Activated B cell treated with CpG ODN at 0.5 μM for 24 hours (primary cell): ENCODE data around the gene RAD51B. TPM values are rescaled to one million over a fixed set of nuclear protein-coding genes. Genes with fewer than 3 reads are reported as not detected.

ENCODE experiments used
- ATAC-seq: fragments of 200-7000 bp; cut with Tn5 transposase; one replicate; pipeline ENCODE4 v1.10.0; 2021; ENCODE audit warnings: low read depth, mild to moderate bottlenecking, moderate library complexity
- CTCF ChIA-PET: fragments of 350-600 bp; sonication (Branson Sonifier 250); formaldehyde crosslinking; loops from one replicate; lab custom pipeline; 2021; ENCODE audit warnings: antibody characterized with exemption; lab: Charles Lee
- POLR2A ChIA-PET: fragments of 350-600 bp; sonication (Branson Sonifier 250); formaldehyde crosslinking; loops from one replicate; lab custom pipeline; 2021; ENCODE audit warnings: antibody characterized with exemption; lab: Charles Lee
- DNase-seq: peaks from one replicate; pipeline ENCODE4 v3.0.0; 2022
- H3K27ac Mint-ChIP-seq: one replicate; pipeline ENCODE4 v1.8.0; 2020; ENCODE audit warnings: mixed read lengths
- H3K27me3 Mint-ChIP-seq: one replicate; pipeline ENCODE4 v1.8.0; 2021; ENCODE audit warnings: mixed read lengths
- H3K36me3 Mint-ChIP-seq: one replicate; pipeline ENCODE4 v1.8.0; 2021; ENCODE audit warnings: low read depth, mixed read lengths
- H3K4me1 Mint-ChIP-seq: one replicate; pipeline ENCODE4 v1.8.0; 2021; ENCODE audit warnings: mixed read lengths
- H3K4me3 Mint-ChIP-seq: one replicate; pipeline ENCODE4 v1.8.0; 2020; ENCODE audit warnings: mild to moderate bottlenecking, mixed read lengths
- H3K9me3 Mint-ChIP-seq: one replicate; pipeline ENCODE4 v1.8.0; 2020; ENCODE audit warnings: mixed read lengths
- CTCF ChIP-seq: fragments of 200-600 bp; IDR thresholded peaks from one replicate; pipeline ENCODE4 v1.8.0; 2022; ENCODE audit warnings: antibody characterized with exemption, mild to moderate bottlenecking
- intact Hi-C: fragments of 100-400 bp; cut with micrococcal nuclease; formaldehyde crosslinking; loops from one replicate; pipeline ENCODE4 v1.15.1; 2024
- total RNA-seq: library from RNA; stranded (reverse); gene quantifications from 2 replicates; pipeline ENCODE4 v1.2.3, GENCODE V29; 2022

RAD51B gene
- total RNA-seq, 1 donor from 2014 or later = 53.9 TPM

DNA sequence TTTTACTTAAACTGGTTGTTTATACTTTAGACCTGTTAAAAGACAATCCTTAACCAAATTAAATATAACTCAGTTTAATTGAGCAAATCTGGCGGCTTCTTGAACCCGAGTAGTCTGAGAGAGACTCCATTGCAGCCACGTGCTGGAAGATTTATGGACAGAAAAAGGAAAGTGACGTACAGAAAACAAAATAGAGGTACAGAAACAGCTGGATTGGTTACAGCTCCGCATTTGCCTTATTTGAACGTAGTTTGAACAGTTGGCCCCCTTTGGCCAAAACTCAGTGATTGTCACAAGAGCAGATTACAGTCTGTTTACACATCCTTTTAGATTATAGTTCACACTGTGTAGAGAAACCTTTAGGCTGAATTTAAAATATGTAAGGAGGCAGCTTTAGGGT lies 155.9 kb downstream of the RAD51B start:
- no peaks in the 10 kb centered on the region for H3K4me1 Mint-ChIP-seq
- intact Hi-C loops = no loop called here
- no peak overlapping the region for H3K4me3 Mint-ChIP-seq
- no peaks in the 10 kb centered on the region for H3K36me3 Mint-ChIP-seq
- no peak for TF ChIP-seq CTCF
- no peak overlapping the region for H3K27ac Mint-ChIP-seq
- H3K27me3 Mint-ChIP-seq = no peaks in the 10 kb centered on the region
- CTCF ChIA-PET = no interaction called here
- ATAC-seq (no peak), DNase-seq (no peak)
- H3K9me3 Mint-ChIP-seq = no peaks in the 10 kb centered on the region
- POLR2A ChIA-PET = no interaction called here

- Mint-ChIP-seq H3K36me3 (no peaks in the 10 kb centered on the region), H3K27ac (no peak overlapping the region)
- intact Hi-C loops = no loop called here
Observed at GRCh38 chr14:67977434-67978034, 158.0 kb downstream of the RAD51B start.

GRCh38 chr14:67978749-67979148 lies 159.2 kb downstream of the RAD51B start:
- no peaks in the 10 kb centered on the region for H3K4me1 Mint-ChIP-seq
- intact Hi-C loops = no loop called here
- TF ChIP-seq CTCF = no peak
- H3K9me3 Mint-ChIP-seq = no peaks in the 10 kb centered on the region
- no peak overlapping the region for H3K4me3 Mint-ChIP-seq
- ATAC-seq (no peak), DNase-seq (no peak)
- no peaks in the 10 kb centered on the region for H3K36me3 Mint-ChIP-seq
- CTCF ChIA-PET = no interaction called here
- H3K27ac Mint-ChIP-seq = no peak overlapping the region
- POLR2A ChIA-PET = interaction anchor here (0.7 kb wide), 1 partner anchor 1199 kb away, joined by 3 read pairs; no protein-coding TSS in a partner anchor
- H3K27me3 Mint-ChIP-seq = no peaks in the 10 kb centered on the region

More at GRCh38 chr14:67977434-67978034, 158.0 kb downstream of the RAD51B start:
- ATAC-seq (no peak), DNase-seq (no peak)
- ChIA-PET CTCF (no interaction called here), POLR2A (no interaction called here)
- Mint-ChIP-seq H3K9me3 (no peaks in the 10 kb centered on the region), H3K27me3 (no peaks in the 10 kb centered on the region), H3K4me1 (no peaks in the 10 kb centered on the region), H3K4me3 (no peak overlapping the region)
- TF ChIP-seq CTCF = no peak

GRCh38 chr14:67982711-67983608 lies 163.4 kb downstream of the RAD51B start:
- no peaks in the 10 kb centered on the region for H3K27me3 Mint-ChIP-seq
- TF ChIP-seq CTCF = no peak
- H3K9me3 Mint-ChIP-seq = no peaks in the 10 kb centered on the region
- H3K36me3 Mint-ChIP-seq = peaks cover 2% of the 10 kb centered on the region
- intact Hi-C loops = no loop called here
- POLR2A ChIA-PET = no interaction called here
- no peak overlapping the region for H3K4me3 Mint-ChIP-seq
- H3K27ac Mint-ChIP-seq = no peak overlapping the region
- ATAC-seq (no peak), DNase-seq (no peak)
- CTCF ChIA-PET = interaction anchor here (0.7 kb wide), 1 partner anchor 781 kb away, joined by 3 read pairs; no protein-coding TSS in a partner anchor
- no peaks in the 10 kb centered on the region for H3K4me1 Mint-ChIP-seq

- Mint-ChIP-seq H3K4me1 (no peaks in the 10 kb centered on the region), H3K27ac (no peak overlapping the region), H3K27me3 (no peaks in the 10 kb centered on the region), H3K36me3 (peaks cover 2% of the 10 kb centered on the region), H3K9me3 (no peaks in the 10 kb centered on the region), H3K4me3 (no peak overlapping the region)
- ChIA-PET POLR2A (no interaction called here), CTCF (no interaction called here)
- DNase-seq (no peak), ATAC-seq (no peak)
- intact Hi-C loops = no loop called here
- no peak for TF ChIP-seq CTCF
Observed at GRCh38 chr14:67984274-67984673, 164.7 kb downstream of the RAD51B start.
